CD4-positive, alpha-beta T cell treated with Interleukin-15 for 1 hour (primary cell): ENCODE data around the gene ELL2.
"Not testable (repeated sequence)": the region's sequence is repeated elsewhere in the genome, so short reads cannot be mapped to it uniquely, and the experiment has no call there.

ENCODE experiments used
- DNase-seq: peaks from one replicate; pipeline ENCODE4 v3.0.0-alpha.2; 2020

ELL2 gene

GRCh38 chr5:95836971-95837370 is 124.7 kb downstream of the ELL2 start:
- DNase-seq, result not testable (repeated sequence)

- no peak for DNase-seq
Observed at GRCh38 chr5:95836544-95836943, 125.1 kb downstream of the ELL2 start.

- DNase-seq, result no peak
Observed at GRCh38 chr5:95835682-95836385, 125.8 kb downstream of the ELL2 start.
